Measurements from ENCODE around the gene TTLL10.

DNA sequence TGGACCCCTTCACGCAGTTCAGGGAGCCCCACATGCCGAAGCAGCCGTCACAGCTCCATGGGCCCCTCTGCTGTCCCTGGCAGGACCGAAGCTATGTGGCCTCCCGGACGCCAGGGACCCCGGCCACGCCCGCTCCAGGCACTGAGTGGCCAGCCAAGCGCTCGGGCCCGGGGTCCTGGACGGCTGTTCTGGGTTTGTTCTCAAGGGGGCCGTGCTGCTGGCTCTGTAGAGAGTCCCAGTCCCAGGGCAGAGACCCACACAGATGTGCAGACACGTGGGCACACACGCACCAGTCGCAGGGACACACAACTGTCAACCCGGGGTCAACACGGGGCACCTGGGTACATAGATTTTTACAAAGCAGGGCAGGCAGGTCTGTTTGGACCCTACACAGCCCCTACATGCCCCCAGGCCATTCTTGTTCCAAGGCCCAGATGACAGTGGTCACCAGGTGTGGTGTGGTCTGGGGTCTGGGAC lies 65.1 kb downstream of the TTLL10 start:
- no peak for TF ChIP-seq POLR2AphosphoS5 (IDR thresholded peaks at IDR 0.05; ENCODE audit: low read depth, low read length)
- TF ChIP-seq POLR2A (IDR thresholded peaks at IDR 0.05; ENCODE audit: low read depth, low read length), result no peak
- TF ChIP-seq TAF1 (IDR thresholded peaks at IDR 0.05; ENCODE audit: low read depth, low read length), result no peak
- TF ChIP-seq SPI1 (IDR thresholded peaks at IDR 0.05; ENCODE audit: low read depth, low read length), result no peak
- TF ChIP-seq POU2F2 (IDR thresholded peaks at IDR 0.05; ENCODE audit: low read depth, low read length), result no peak
